GM19467 (cell line): Measurements from ENCODE around the gene FSTL5.

Experiments used
- ATAC-seq: cut with Tn5 transposase; IDR thresholded peaks from one replicate; pipeline ENCODE4 v1.9.1; 2021; ENCODE audit warnings: mild to moderate bottlenecking, moderate library complexity; ENCODE audit not compliant: unreplicated experiment

Gene FSTL5

DNA sequence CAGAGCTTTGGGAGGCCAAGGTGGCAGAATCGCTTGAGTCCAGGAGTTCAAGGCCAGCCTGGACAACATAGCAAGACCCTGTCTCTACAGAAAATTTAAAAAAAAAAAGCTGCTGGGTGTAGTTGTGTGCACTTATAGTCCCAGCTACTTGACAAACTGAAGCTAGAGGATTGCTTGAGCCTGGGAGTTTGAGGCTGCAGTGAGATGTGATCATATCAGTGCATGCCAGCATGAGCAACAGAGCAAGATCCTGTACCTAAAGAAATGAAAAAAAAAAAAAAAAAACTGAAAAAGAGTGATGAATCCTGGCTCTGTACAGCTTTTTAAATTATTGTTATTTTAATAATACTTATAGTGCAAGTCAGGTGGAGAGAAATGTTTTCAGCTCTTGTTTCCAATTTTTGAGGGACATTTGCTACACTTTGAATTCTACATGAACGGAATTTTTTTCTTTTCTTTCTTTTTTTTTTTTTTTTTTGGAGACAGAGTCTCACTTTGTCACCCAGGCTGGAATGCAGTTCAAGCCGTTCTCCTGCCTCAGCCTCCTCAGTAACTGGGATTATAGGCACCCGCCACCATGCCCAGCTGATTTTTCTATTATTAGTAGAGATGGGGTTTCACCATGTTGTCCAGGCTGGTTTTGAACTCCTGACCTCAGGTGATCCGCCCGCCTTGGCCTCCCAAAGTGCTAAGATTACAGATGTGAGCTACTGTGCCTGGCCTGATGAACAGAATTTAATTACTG lies 215.6 kb downstream of the FSTL5 start:
- ATAC-seq, result no peak

DNA sequence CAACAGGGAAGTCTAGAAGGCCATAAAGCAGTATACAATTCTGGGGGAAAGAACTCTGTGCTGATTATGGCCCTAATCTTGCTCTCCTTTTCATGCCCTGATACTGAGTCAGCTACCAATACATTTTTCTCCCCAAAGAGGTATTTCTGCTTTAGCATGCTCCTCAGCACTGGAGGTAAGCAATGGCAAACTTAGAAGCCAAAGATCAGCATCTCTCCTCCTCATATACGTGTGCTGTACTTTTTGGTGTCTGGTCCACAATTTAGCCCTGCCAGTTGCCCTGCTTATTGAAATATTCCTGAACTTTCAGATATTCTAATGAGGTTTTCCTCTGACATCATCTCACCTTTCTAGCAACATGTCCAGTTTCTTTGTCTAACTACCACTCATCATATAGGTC lies 226.2 kb downstream of the FSTL5 start:
- no peak for ATAC-seq

DNA sequence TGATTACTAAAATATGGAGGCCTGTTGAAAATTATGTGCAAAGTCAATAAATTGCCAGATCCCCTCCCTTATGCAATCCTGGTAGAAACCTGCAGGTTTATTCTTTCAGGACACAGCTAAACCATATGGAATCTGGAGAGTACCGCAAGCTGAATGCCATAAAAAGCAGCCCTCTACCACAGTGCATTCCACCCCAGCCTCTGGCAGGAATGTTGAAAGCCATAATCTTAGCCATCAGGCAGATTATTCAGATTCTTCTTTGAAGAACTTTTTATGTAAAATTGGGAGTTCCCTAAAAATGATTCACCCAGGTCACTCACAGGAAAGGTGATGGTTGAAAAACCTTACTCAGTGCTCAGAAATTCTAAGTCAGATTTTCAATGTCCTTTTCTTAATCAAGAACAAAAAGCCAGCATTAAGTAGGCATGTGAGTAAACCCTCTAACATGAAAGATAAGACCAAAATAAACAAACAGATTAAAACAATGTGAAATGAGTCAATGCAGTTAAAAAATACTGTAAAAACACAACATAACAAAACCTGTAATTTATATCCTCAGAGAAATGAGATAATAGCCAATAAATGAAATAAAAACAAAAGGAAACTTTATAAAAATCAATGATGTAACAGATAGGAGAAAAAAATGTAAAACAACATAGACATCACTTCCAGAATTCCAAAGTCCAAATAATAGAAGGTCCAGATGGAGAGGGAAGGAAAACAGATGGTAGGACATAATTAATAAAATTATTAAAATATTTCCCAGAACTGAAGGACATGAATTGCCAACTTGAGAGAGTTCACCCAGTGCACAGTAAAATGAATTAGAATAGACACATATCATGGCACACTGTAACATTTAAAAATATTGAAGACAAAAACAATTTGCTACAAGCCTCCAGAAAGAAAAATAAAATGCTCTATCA lies 226.9 kb downstream of the FSTL5 start:
- ATAC-seq, result no peak

DNA sequence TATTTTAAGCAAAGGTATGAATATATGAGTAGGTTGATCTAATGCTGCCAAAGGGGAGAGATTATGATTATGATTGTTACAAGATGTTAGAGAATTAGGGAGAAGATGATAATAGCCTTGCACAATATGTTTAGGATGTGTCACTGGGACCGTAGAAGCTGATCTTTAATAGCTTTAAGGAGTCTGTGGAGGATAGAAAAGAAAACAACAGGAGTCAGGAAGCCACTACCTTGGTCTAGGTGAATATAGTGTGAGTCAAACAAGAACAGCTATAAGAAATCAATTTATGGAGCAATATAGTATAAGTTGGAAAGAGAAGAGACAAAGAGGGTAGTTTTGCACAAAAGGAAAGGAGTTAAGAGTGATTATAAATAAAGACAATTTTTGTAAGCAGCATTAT lies 232.7 kb downstream of the FSTL5 start:
- ATAC-seq, result no peak

DNA sequence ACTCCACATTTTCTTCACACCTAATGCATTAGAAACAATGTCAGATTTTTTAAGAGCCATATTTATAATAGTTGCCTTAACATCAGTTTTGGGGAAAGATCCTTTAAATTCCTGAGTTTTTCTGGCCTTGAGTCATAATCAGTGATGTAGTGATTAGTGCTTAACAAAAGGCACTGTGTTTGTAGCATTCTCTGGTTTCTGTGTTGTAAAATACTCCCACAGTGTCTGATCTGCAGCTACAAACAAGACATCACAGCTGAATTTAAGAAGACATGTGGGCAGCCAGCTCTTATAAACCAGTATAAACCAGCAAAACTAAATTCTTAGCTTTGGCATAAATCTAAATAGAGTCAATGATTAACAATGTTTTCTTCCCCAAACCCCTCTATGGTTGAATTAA lies 233.8 kb downstream of the FSTL5 start:
- ATAC-seq, result no peak

DNA sequence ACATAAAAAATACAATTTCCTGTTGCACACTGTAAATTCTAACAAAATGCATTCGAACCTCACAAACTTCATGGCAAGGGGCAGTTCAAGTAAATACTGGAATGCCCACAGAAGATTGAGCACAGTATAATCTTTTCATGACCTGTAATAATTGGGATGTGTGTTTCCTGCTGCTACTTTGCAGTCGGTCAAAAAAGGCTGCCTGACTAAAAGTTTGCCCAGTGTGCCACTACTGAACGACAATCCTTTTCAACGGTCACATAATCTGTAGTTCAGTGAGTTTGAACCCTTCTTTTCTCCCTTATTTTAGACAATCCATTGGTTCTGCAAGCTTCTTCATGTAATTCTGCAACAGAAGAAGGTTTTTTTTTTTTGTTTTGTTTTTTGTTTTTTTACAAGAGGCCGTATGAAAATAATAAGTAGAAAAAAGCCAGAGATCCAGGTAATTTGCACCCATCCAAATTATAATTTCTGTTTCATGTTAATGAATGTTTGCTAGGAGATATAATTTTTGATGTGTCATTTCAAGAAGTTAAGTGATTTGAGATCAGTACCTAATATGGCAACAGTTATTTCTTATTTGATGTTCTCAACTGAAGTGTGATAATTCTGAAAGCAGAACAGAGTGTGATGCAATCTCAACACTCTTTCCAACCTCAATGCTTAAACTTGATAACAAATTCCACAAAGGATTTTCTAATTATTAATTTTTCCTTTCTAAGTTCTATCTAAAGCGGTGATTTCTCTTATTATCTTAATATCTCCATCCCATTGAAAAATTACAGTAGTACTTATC lies 237.6 kb downstream of the FSTL5 start:
- no peak for ATAC-seq

DNA sequence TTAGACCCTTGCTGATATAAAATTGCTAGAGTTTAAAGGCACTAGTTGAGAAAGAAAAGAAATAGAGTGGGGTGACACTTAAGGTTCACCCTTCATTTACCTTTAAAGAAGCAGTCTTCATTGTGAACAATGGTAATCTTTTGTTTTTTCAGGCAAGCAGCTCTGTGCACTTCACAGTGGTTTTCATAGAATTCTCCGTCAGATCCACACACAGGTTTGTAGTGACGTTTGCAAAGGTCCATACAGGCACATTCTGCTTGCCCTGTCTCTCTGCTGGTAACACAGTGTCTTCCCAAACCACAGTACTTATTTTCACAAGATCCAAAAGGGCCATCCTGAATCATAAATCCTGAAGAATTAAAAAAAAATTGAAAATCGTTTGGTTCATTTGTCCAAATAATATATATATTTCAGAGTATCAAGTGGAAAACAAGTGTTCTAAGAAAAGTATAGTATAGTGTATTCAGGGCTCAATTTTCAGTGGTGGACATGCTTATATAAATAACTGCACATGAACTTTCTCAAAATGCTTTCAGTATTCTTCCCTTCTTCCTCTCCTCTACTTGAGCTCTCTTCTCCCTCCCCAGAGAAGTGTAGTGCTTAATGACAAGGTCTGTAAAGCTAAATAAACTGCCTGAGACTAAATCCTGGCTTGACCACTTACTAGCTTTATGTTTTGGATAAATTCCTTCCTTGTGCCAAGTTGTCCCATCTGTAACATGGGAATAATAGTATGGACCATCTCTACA lies 243.3 kb downstream of the FSTL5 start:
- ATAC-seq, result no peak

DNA sequence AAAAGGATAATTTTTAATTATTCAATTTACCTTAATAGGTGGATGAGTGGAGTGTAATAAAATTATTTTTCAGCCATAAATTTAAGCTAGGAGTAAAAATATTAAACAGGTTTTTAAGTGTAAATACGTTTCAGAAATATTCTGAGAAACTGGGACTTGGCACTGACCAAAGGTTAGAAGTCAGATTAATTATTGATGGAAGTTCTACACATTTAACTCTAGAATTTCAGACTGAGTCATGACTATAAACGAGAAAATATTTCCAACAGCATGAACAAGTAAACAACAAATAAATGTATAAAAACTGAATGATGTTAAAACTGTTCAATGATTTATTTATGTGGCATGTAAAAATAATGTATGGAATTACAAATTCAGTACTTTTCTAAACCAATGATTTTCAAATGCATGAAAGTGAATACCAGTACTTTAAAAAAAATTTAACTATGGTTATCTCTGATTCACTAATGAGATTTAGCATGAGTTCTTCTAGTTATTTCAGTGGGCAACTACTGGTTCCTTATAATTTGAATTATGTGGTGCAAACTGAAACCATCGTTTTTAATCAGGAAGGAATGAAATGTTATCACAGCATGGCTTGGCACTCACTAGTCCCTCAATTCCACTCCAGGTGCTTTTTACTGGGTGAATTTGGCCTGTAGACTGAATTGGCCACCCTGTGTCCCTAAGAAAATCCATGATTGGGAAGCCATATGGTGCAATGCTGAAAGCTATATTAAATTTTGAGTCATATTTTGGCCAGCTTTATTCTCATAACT lies 244.2 kb downstream of the FSTL5 start:
- ATAC-seq, result no peak

DNA sequence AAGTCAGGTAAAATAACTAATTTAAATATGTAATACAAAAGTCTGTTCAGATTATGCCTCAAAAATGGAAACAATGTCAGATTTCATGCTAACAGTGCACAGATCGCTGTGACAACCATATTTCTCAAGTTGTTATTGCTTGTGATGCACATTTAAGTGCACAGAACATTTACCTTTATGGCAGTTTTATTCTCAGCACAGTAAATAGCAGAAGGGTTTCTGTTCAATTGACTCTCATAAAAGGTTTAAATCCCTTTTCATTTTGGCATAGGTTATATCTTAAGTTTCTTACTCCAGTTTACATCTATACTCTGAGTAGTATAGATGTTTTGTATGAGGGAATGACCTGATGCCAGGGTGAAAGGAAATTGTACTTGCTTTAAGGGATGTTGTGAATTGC lies 247.8 kb downstream of the FSTL5 start:
- ATAC-seq, result no peak

DNA sequence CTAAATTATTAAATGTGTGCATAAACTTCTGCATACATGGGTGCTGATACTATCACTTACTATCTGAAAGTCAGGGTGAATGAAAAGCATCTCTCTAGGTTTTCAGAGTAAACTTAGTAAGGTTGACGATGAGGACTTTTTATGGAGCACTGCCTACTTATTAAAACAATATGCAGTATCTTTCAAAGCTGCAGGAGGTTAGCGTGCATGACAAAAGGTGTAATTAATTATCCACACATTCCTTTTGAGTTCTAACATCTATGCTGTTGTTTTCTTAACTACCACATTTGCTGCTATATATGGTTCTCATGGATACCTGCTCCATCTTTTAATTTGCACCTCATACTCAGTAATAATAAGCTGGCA lies 256.2 kb downstream of the FSTL5 start:
- ATAC-seq, result no peak

DNA sequence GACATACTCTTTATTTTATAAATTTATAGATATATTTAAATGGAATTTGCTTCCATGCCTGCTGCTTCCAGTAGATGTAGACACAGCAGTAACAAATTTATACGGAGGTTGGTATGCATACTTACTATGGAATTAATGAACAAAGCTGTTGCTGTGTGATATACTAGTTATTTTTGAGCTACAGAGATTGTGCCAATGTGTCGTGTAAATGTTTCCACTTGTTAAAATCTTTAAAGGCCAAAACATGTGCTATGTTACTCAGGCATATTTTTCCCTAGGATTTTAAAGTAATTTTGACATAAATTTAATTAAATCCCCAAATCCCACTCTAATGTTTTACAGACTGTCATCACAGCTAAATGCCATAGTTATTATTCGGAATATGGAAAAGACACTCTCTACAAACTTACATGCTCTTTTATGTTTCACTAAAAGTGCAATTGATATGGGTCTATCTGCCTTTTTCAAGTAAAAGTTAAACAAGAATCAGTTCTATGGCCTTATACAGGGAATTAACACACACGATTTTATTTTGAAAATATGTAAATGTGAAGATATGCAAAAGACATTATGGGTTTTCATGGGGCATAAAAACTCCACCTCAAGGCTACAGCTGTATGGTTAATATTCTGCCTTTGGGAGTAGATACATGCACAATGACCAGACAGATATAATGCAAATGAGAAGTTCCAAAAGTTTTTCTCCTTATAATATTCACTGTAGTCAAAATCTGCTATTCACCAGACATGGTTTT lies 256.8 kb downstream of the FSTL5 start:
- no peak for ATAC-seq

DNA sequence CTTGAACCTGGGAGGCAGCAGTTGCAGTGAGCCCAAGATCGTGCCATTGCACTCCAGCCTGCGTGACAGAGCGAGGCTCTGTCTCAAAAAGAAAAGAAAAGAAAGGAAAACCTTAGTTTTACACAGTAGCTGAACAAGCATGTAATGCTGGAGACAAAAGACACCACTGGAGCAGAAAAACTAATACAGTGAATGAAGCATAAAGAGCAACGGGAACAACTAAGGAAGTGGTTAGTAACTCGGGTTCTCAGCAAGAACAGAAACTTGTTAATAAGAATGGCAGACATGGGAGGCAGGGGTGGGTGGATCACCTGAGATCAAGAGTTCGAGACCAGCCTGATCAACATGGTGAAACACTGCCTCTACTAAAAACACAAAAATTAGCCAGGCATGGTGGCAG lies 263.7 kb downstream of the FSTL5 start:
- ATAC-seq, result no peak

DNA sequence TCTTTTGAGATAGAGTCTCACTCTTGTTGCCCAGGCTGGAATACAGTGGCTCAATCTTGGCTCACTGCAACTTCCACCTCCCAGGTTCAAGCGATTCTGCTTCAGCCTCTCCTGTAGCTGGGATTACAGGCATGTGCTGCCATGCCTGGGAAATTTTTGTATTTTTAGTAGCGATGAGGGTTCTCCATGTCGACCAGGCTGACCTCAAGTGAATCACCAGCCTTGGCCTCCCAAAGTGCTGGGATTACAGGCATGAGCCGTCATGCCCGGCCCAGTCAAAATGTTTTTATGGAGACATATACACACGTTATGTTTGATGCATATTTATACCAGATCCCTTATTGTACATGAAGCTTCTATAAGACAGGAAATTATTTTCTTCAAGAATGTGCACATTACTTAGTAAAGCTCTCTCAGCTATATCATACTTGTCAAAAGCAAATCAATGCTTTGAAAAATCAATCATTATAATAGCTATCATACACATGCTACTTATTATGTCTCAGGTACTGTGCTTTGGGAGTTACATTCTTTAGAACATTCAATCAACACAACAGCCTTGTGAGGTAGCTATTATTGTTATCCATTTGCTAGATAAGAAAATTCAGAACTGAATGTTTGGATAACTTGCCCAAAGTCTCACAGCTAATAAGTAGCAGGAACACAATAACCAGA lies 269.2 kb downstream of the FSTL5 start:
- no peak for ATAC-seq

DNA sequence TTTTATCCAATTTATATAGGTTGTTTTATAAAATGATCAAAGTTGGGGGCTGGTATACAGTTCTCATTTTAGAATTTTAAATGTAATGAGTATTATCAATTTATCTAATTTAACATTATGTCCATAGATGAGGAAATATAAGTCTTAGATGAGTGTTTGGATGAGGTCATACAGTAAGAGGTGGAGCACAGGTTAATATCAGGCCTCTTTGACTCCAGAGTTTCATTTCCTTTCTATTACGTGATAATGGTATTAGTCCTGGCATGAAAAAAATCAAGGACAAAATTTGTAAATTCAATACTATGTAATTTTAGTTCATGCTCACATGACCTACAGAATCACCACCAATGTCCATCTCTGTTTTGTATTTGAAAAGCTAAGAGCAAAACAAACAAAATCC lies 269.8 kb downstream of the FSTL5 start:
- no peak for ATAC-seq

DNA sequence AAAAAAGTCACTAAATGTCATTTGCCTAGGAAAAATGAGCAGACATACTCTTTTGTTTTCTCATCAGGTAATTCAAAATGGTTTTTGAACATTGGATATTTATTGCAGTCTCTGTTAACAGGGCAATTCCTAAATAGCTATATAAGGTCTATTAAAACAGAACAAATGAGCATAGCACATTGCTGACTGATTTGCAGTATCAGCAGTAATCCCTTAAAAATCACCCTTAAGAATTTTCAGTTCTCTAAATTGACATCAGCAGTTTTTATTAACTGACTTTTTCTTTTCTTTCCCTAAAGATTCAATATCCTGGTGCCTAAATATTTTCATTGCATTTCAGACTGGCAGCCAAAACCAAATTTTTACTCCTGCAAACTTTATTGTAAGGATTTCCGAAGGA lies 270.2 kb downstream of the FSTL5 start:
- no peak for ATAC-seq

DNA sequence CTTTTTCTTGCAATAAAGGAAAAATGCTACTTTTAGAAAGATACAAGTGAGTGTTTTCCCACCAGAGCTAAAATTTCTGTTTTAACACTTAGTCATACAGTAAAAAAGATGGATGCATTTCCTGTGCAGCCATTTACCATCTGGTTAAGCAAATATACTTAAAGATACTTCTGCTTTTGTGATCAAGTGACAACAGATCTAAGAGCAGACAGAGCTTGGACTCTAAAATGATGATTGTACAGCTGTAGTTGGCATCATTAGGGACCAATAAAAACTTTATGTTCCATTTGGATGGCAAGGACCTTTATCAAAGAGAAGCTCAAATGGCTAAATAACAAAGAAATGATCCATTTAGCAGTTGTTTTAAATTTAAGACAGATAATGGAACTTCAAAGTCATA lies 270.8 kb downstream of the FSTL5 start:
- no peak for ATAC-seq

DNA sequence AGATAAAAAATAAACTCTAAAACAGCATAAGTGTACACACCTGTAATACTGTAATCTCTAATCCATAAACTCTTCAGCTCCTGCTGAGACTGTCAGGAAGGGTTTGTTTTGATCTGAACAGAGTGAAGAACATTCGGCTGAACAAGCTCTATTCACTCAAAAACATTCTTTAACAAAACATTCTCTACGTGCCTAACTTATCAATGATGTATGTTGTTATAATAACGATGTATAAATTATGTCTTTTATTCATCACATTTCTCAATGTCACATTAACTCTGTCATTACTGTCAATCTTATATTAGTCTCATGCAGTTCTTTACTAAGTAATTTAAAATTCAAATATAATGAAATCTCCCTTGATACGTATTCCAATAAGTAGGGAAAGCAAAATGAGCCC lies 280.6 kb downstream of the FSTL5 start:
- ATAC-seq, result no peak

DNA sequence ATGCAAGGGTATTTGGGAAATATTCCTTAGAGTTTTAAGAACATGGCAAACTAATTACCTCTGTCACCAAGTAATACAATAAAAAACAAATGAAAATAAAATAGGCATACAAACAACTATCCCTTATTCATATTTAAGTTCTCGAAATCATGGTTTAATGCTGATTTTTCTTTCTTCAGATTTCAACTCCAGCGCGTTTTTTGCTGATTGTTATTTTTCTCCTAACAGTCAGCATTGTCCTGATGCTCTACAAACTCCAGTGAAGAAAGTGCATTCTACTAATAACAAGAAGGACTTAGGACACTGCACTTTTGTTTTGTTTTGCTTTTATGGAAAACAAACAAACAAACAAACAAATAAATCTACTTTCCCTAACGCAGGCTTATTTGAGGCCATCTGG lies 282.4 kb downstream of the FSTL5 start:
- ATAC-seq, result no peak

DNA sequence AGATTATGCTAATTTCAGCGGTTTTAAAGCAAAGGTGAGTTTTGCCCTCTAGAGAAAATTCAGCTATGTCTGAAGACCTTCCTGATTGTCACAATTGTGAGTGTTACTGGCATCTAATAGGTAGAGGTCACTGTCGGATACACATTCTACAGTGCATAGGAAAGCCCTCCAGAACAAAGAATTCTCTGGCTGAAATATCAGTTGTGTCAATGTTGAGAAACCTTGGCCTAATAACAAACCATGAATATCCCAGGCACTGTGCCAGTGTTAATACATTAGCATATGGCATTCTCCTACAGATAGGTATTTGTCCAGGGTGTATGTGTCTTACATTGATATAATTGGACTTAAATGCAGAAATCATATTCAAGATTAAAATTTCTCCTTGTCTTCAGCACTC lies 294.3 kb downstream of the FSTL5 start:
- no peak for ATAC-seq
